OCI-LY7 (cell line): ENCODE results near the gene PROK2. TPM values are rescaled to one million over a fixed set of nuclear protein-coding genes. Genes with fewer than 3 reads are reported as not detected.

ENCODE experiments used
- BruUV-seq: library from RNA; stranded (reverse); fragments of 400-500 nt; replicated peaks from 2 replicates; lab custom pipeline; 2021; lab: Mats Ljungman, UMichigan
- CTCF ChIA-PET: fragments of 300-600 bp; sonication (Branson Sonifier 250); formaldehyde crosslinking; loops from one replicate; lab custom pipeline; 2022; ENCODE audit warnings: antibody characterized with exemption; ENCODE audit not compliant: unreplicated experiment; lab: Charles Lee
- POLR2A ChIA-PET: fragments of 300-600 bp; sonication (Branson Sonifier 250); formaldehyde crosslinking; loops from one replicate; lab custom pipeline; 2022; ENCODE audit warnings: antibody characterized with exemption; lab: Charles Lee
- DNase-seq: peaks from one replicate; pipeline ENCODE4 v3.0.0-alpha.2; 2015; ENCODE audit warnings: low spot score
- H2AFZ ChIP-seq: fragments of 200-600 bp; sonication (generic), shearing (Covaris generic); 2 replicates; pipeline ENCODE4 v1.6.1; 2014; ENCODE audit warnings: mild to moderate bottlenecking, antibody characterized with exemption, low read length, moderate library complexity
- H3K27ac ChIP-seq: fragments of 200-600 bp; sonication (generic); 2 replicates; pipeline ENCODE4 v1.5.1; 2014; ENCODE audit warnings: mixed run types, low read depth, mild to moderate bottlenecking, moderate library complexity, low read length, inconsistent platforms; ENCODE audit not compliant: poor library complexity, severe bottlenecking
- H3K36me3 ChIP-seq: fragments of 200-600 bp; sonication (generic); 2 replicates; pipeline ENCODE4 v1.6.1; 2014; ENCODE audit warnings: mild to moderate bottlenecking, antibody characterized with exemption, low read length, moderate library complexity, mixed read lengths; ENCODE audit not compliant: insufficient read depth
- H3K4me1 ChIP-seq: fragments of 200-600 bp; sonication (generic); 2 replicates; pipeline ENCODE4 v1.5.1; 2014; ENCODE audit warnings: mild to moderate bottlenecking, low read length; ENCODE audit not compliant: insufficient read depth, poor library complexity, severe bottlenecking
- H3K4me2 ChIP-seq: fragments of 200-600 bp; sonication (generic); 2 replicates; pipeline ENCODE4 v1.6.1; 2014; ENCODE audit warnings: mild to moderate bottlenecking, low read length
- H3K4me3 ChIP-seq: fragments of 200-600 bp; sonication (generic); 2 replicates; pipeline ENCODE4 v1.5.1; 2014; ENCODE audit warnings: mild to moderate bottlenecking, low read depth, low read length; ENCODE audit not compliant: poor library complexity, severe bottlenecking
- H3K79me2 ChIP-seq: fragments of 200-600 bp; sonication (generic); 2 replicates; pipeline ENCODE4 v1.6.1; 2016; ENCODE audit warnings: low read depth, mild to moderate bottlenecking, low read length, moderate library complexity, mixed read lengths; ENCODE audit not compliant: insufficient read depth
- H3K9me2 ChIP-seq: fragments of 200-600 bp; sonication (generic); 2 replicates; pipeline ENCODE4 v1.6.1; 2016; ENCODE audit warnings: mild to moderate bottlenecking, low read length, mixed read lengths; ENCODE audit not compliant: insufficient read depth
- H3K9me3 ChIP-seq: fragments of 200-600 bp; sonication (generic); 2 replicates; pipeline ENCODE4 v1.6.1; 2014; ENCODE audit warnings: mild to moderate bottlenecking, mixed run types, low read length, mixed read lengths
- H4K20me1 ChIP-seq: fragments of 200-600 bp; sonication (generic); 2 replicates; pipeline ENCODE4 v1.6.1; 2014; ENCODE audit warnings: mild to moderate bottlenecking, antibody characterized with exemption, low read length, moderate library complexity, mixed read lengths; ENCODE audit not compliant: insufficient read depth
- CTCF ChIP-seq: fragments of 200-600 bp; sonication (generic); conservative IDR thresholded peaks from 2 replicates; pipeline ENCODE4 v1.5.1; 2014; ENCODE audit warnings: mild to moderate bottlenecking, antibody characterized with exemption, low read length, moderate library complexity, mixed read lengths
- EZH2phosphoT487 ChIP-seq: fragments of 200-600 bp; sonication (generic); IDR thresholded peaks from 2 replicates; pipeline ENCODE4 v1.6.1; 2018; ENCODE audit warnings: low read depth, borderline replicate concordance, mild to moderate bottlenecking, mixed run types, antibody characterized with exemption, low read length, moderate library complexity, mixed read lengths
- intact Hi-C: fragments of 100-400 bp; cut with micrococcal nuclease; formaldehyde crosslinking; loops from one replicate; pipeline ENCODE4 v1.10.0; 2022; ENCODE audit not compliant: unreplicated experiment
- total RNA-seq, 2 experiments: library from RNA; depleted of rRNA in 1 of 2; stranded (reverse); fragments of >200 nt in 1 of 2; shearing (Covaris generic) in 1 of 2; gene quantifications; 2 replicates each; pipeline ENCODE4 v1.2.3, GENCODE V29; 2014 to 2022

Gene PROK2
- total RNA-seq, 2 experiments from 2014 or later: not detected

GRCh38 chr3:71751602-71752001 is 33.3 kb downstream of the PROK2 start:
- H3K27ac ChIP-seq: no peak overlapping the region
- TF ChIP-seq CTCF: no peak
- no peak for TF ChIP-seq EZH2phosphoT487
- POLR2A ChIA-PET: no interaction called here
- H3K4me3 ChIP-seq: no peak overlapping the region
- DNase-seq: no peak
- no peaks in the 10 kb centered on the region for H3K79me2 ChIP-seq
- H2AFZ ChIP-seq: no peak overlapping the region
- no peaks in the 10 kb centered on the region for H3K4me1 ChIP-seq
- no TSS peak for BruUV-seq
- CTCF ChIA-PET: no interaction called here
- no peaks in the 10 kb centered on the region for H4K20me1 ChIP-seq
- intact Hi-C loops: no loop called here
- no peaks in the 10 kb centered on the region for H3K9me3 ChIP-seq
- H3K4me2 ChIP-seq: no peak overlapping the region
- no peaks in the 10 kb centered on the region for H3K9me2 ChIP-seq
- no peaks in the 10 kb centered on the region for H3K36me3 ChIP-seq

- POLR2A ChIA-PET: interaction anchor here (0.6 kb wide), 1 partner anchor 517 kb away, joined by 3 read pairs; no protein-coding TSS in a partner anchor
- no peak overlapping the region for H3K27ac ChIP-seq
- BruUV-seq: no TSS peak
- intact Hi-C loops: no loop called here
- no peak overlapping the region for H3K4me3 ChIP-seq
- H3K36me3 ChIP-seq: no peaks in the 10 kb centered on the region
- no peak for TF ChIP-seq CTCF
- no peak for TF ChIP-seq EZH2phosphoT487
- H2AFZ ChIP-seq: no peak overlapping the region
- no peak for DNase-seq
- no peaks in the 10 kb centered on the region for H3K79me2 ChIP-seq
- H3K9me3 ChIP-seq: peaks cover 20% of the 10 kb centered on the region; the same call in 1 of the 2 replicates
- CTCF ChIA-PET: no interaction called here
- no peaks in the 10 kb centered on the region for H3K9me2 ChIP-seq
- H3K4me1 ChIP-seq: no peaks in the 10 kb centered on the region
- H4K20me1 ChIP-seq: no peaks in the 10 kb centered on the region
- no peak overlapping the region for H3K4me2 ChIP-seq
Observed at GRCh38 chr3:71744738-71745137, 40.2 kb downstream of the PROK2 start.

GRCh38 chr3:71742621-71743020 is 42.3 kb downstream of the PROK2 start:
- Histone ChIP-seq H4K20me1 (no peaks in the 10 kb centered on the region), H3K9me3 (peaks cover 20% of the 10 kb centered on the region; the same call in 1 of the 2 replicates), H3K36me3 (no peaks in the 10 kb centered on the region), H3K9me2 (no peaks in the 10 kb centered on the region), H3K4me1 (no peaks in the 10 kb centered on the region), H3K4me3 (no peak overlapping the region), H2AFZ (no peak overlapping the region), H3K79me2 (no peaks in the 10 kb centered on the region), H3K4me2 (no peak overlapping the region), H3K27ac (no peak overlapping the region)
- DNase-seq: no peak
- TF ChIP-seq CTCF: no peak
- no peak for TF ChIP-seq EZH2phosphoT487
- intact Hi-C loops: no loop called here
- no TSS peak for BruUV-seq
- POLR2A ChIA-PET: interaction anchor here (0.8 kb wide), 1 partner anchor 1608 kb away, joined by 3 read pairs; no protein-coding TSS in a partner anchor
- CTCF ChIA-PET: no interaction called here
